Stimulated activated naive CD4-positive, alpha-beta T cell treated with Interleukin-2 at 50 U/mL for 16 hours (primary cell): ENCODE results near the gene ODAD2.
"Not testable (repeated sequence)": the region's sequence is repeated elsewhere in the genome, so short reads cannot be mapped to it uniquely, and the experiment has no call there.

ENCODE experiments used
- DNase-seq: peaks from one replicate; lab custom pipeline; 2025; lab: John Stamatoyannopoulos, UW

Gene ODAD2, protein sequence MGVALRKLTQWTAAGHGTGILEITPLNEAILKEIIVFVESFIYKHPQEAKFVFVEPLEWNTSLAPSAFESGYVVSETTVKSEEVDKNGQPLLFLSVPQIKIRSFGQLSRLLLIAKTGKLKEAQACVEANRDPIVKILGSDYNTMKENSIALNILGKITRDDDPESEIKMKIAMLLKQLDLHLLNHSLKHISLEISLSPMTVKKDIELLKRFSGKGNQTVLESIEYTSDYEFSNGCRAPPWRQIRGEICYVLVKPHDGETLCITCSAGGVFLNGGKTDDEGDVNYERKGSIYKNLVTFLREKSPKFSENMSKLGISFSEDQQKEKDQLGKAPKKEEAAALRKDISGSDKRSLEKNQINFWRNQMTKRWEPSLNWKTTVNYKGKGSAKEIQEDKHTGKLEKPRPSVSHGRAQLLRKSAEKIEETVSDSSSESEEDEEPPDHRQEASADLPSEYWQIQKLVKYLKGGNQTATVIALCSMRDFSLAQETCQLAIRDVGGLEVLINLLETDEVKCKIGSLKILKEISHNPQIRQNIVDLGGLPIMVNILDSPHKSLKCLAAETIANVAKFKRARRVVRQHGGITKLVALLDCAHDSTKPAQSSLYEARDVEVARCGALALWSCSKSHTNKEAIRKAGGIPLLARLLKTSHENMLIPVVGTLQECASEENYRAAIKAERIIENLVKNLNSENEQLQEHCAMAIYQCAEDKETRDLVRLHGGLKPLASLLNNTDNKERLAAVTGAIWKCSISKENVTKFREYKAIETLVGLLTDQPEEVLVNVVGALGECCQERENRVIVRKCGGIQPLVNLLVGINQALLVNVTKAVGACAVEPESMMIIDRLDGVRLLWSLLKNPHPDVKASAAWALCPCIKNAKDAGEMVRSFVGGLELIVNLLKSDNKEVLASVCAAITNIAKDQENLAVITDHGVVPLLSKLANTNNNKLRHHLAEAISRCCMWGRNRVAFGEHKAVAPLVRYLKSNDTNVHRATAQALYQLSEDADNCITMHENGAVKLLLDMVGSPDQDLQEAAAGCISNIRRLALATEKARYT

DNA sequence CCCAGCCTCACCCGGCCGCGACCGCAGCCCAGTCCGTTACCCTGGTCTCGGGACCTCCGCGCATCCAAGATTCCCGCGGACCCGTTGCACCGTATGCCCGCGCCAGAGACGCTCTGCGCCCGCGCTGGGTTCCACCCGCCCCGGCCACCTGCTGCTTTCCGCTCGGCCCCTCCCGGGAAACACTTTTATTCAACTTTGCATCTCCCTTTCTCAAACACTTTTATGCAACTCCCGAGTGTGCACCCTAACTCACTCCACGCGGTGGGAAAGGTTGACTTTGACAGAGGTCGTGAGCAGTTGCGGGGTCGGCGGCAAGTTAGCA lies at the start of gene ODAD2:
ODAD2 (minus strand) TSS at position 126 of the 322 bp plus-strand sequence. CDS start 3,937 bp downstream, outside the sequence.
- no peak for DNase-seq

DNA sequence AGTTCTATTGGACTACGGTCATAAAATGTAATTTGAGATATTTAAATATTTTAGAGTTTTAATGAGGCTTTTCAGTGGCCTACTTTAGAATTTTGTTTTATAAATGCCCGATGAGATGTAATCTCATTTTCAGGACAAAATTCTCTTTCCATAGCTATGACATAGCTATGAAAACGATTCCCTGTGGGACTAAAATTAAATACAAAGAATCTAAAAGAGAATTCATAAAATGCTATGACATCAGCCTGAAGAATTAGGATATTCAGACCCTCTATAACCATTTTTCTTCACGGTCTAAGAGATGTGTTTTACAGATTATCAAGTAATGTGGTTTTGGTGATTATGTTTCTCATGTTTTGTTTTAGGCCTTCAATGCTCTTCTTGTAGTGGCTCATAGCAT lies 48.2 kb upstream of the ODAD2 start:
- no peak for DNase-seq

DNA sequence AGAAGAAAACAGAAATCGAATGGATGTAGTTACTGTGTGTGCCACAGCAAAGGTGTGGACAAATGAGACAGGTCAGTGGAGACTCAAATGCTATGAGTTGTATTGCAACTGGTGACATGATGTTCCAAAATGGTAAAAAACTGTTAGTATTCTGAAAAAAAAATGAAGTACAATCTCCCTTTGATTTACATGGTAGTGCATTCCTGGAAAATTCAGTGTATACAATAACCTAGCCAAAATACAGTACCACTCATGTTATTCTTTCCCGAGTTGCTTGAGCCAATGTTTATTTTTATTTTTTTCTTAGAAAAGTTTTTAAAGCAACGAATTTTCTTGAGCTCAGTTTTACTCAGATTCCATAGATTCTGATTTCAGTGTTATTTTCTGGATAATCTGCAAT lies 47.7 kb upstream of the ODAD2 start:
- DNase-seq, result no peak

DNA sequence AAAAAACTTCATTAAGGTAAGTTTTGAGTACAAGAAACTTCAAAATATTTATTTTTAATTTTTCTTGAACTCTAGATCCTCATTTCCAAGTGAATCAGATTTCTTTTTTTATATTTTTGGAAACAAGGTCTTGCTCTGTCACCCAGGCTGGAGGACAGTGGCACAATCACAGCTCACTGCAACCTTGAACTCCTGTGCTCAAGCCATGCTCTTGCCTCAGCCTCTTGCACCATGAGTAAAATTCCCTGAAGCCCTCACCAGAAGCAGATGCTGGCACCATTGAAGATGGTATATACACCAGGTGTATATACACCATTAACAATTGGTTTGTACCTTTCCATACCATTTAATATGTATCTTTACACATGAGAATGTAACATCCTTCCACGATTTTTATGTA lies 45.1 kb upstream of the ODAD2 start:
- DNase-seq, result no peak

DNA sequence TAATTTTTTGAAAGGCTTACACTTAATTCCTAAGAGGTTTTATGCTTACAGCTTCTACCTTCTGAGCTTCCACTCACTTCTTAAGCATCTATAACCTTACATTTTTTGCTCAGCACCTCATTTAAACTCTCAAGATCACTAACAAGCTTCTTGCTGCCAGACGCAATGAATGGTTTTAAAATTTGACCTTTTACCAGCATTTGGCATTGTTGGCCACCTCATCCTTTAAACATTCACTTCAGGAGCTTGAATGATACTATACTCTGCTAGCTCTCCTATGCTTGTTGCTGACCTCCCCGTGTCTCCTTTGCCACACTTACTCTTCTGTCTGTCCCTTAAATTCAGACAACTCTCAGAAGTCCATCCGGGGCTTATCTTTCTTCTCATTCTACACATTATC lies 37.7 kb upstream of the ODAD2 start:
- no peak for DNase-seq

DNA sequence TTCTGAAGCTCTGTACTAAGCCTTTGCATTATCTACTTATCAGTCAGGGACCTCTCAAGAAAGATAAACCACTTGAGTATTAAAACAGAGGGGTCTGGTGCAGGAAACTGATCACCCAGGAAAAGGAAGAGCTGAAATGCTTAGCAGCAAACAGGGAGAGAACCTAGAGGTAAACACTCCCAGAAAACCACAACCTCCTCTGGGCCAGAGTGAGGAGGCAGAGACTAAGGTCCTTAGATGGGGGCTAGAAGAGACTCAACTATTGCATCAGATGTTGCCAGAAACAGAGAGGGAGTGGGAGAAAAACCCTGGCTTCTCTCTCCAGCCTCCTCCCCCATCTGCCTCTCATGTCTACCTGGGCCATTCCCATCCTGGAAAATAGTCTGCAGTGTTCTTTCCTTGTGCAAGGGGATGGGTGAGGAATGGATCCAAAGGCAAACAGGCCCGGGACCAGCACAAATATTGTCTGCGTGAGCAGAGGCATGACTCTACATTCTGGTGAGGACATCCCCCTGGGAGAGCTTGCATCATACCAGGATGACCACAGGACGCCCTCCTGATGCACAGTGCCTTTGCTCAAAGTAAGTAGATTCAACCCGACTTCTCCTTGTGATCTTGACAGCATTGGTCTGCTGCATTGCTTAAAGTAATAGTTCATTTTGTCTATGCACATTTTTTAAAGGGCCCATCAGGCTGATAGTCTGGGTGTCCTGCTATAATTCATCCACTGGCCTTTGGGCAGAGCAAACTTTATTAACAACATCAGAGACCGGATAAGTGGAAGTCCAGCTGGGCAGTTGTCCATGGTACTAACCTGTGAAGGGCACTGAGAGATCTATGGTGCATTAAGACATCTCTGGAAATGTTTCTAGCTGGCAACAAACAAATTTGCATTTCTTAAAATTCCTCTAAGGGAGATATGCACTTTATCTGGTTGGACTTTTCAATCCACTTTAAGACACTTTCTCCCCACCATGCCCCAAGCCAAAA lies 22.4 kb upstream of the ODAD2 start:
- no peak for DNase-seq

DNA sequence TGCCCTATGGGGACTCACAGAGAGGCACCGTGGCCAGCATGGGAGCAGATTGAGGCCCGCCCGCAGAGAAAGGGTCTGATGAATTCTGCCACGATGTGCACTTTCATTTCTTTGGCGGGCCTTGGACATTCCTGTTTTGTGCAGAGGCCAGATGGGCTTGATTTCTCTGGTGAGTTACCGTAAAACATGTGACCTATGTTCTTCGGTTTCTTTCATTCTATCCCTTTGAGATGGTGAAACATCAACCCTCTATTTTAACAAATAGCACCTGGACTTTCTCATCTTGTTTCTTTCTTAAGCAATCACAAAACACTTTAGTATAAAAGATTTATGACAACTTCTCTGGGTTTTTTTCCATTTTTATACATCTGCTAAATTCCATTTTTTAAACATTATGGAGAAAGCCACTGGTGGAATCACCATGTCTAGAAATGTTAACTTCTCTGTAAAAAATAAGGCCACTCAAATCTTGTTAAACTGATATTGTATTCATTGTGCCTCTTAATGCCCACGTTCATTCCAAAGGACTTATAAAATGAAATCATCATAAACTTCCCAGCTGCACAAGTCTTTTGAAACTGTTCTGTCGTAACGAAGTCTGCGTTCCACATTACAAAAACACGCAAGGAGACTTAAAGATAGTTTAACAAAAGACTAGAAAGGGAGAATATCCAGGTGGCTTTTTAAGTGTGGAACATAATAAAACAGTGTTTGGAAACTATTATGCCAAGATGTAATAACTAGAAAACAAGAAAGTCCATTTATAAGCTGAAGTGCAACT lies 21.4 kb upstream of the ODAD2 start:
- no peak for DNase-seq

DNA sequence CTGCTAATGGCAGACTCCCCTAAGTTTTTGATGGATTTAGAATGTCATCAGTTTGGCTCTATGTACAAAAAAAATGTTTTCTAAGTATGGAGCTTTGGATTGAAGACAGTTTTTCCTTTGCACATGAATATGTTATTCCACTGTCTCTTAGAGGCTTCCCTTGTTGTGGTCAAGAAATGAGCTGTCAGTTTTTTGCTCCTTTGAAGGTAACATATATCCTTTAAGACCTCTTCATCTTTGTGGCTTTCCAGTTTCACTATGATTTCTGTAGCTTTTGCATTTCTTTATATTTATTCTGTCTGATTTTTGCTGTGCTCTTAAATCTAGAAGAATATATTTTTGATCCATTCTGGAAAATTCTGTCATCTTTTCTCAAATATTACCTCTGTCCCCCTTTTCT lies 15.8 kb upstream of the ODAD2 start:
- DNase-seq, result no peak

DNA sequence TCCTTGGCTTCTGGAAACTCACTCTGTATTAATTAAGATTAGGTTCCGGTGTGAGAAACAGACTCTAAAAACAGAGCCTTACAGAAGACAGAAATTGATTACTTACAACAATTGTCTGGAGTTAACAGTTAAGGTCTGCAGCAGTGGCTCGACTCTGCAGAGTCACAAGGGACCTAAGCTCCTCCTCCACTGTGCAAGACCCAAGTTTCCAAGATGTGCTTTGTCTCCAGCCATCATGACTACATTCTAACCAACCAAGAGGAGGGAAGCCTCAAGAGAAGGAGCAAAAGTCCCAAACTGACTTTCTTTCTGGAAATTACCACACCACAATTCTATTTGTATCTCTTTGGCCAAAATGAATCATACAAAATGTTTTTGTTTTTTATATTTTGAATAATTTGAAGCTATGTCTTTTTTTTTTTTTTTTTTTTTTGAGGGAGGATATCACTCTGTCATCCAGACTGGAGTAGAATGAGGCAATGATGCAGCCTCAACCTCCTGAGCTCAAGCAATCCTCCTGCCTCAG lies 14.2 kb upstream of the ODAD2 start:
- no peak for DNase-seq

DNA sequence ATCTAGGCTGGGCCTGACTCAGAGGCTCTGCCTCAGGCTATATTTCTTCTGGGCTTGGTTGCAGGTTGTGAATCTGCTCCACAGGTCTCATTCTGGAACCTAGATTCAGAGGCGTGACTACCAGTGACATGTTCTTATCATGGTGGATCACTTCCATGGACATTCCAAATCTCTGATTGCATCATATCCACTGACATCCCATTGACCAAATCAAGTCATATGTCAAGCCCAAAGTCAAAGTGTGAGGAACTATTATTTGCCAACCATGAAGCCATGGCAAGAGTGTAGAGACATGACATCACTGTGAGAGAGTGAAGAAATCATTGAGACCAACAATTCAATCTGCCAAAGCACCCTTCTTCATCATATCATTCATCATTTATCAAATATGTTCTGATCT lies 11.9 kb upstream of the ODAD2 start:
- DNase-seq, result no peak

DNA sequence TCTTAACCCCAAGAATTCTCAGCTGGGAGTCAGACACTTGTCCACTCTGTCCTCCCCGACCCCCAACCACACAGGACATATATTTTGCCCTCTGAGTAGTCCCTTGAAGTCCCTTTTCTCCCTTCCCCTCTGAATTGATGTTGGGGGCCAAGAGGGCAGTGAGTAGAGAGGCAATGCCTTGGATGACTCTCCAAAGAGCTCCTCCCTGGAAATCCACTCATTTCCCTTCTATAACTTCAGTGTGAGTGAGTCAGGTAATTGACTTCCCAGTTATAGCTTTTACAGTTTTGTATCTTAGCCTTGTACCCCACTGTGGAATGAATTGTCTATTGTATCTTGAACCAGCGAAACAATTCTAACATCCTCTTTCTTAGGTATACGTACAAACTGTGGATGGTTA lies 9.2 kb upstream of the ODAD2 start:
- no peak for DNase-seq

DNA sequence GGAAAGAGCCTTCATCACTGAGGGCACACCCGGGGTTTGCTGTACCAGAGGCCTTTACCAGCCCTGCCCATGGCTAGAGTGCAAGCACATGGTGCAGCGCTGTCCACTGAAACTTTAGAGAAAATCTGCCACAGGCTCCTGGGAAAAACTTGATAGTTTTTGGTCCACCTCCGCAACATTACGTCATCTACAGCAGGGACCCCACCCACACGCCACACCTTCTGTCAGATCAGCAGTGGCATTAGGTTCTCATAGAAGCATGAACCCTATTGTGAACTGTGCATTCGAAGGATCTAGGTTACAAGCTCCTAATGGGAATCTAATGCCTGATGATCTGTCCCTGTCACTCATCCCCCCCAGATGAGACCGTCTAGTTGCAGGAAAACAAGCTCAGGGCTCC lies 2.5 kb upstream of the ODAD2 start:
- DNase-seq, result no peak

DNA sequence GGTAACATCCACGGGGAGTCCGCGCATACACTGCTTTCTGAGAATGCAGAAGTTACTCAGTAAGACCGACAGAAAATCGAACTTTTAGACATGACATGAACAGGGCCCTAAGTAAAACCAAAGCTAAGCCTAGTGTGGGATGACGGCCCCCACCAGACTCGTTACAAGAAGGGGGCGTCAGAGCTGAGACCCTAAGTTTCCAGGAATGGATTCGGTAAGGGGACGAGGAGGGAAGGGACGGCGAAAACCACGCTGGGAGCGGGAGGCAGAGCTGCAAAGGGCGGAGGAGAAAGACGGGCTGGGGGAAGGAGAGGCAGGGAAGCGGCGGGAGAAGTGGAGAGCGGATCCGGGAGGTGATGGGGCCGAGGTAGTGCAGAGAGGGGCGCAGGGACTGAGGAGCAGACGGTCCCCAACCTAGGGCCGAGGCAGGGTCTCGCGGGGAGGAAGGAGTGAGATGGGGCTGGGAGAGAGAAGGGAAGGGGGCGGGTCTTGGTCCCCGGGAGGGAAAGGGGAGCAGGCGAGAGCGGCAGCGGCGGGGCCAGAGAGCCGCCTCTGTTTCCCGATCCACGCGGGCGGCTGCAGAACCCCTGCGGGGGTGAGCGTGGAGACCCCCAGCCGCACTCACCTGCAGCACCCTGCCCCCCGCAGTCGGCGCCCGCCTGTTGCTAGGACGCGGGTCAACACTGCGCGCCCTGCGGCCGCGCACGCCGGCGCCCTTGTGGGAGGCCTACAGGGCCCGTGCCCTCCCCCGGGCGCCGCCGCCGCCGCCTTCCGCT lies 513 bp downstream of the ODAD2 start:
- DNase-seq, result no peak

DNA sequence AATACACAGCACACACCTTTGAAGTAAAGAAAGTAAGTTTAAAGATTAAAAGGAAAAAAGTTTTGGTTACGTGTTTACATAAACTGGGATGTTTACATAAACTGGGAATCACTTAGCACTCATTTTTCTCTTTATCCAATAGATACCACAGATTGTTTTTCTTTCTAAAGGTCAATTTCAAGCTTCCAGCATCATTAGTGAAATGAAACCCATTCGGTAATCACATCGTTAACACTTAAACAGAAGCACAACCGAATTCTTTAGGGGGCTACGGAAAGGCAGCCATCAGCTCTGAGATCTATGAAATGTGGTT lies 1.1 kb downstream of the ODAD2 start:
- DNase-seq, result no peak

DNA sequence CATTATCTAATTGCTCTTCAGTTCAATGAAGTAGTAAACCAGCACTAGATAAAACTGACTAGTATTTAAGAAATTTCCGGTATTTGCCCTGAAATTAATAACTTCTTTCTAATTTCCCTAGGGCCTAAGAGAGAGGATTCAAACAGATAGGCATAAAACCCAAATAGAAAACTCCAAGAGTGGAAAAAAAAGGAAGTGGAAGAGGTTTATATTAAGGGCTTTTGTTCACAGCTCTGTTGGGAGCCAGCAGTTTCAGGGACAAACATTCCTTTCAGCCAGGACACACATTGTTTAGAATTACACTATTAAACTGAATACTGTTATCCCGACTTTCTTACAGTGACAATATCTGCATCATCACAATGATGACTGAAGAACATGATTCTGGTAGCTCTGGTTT lies 3.6 kb downstream of the ODAD2 start:
- DNase-seq, result no peak

DNA sequence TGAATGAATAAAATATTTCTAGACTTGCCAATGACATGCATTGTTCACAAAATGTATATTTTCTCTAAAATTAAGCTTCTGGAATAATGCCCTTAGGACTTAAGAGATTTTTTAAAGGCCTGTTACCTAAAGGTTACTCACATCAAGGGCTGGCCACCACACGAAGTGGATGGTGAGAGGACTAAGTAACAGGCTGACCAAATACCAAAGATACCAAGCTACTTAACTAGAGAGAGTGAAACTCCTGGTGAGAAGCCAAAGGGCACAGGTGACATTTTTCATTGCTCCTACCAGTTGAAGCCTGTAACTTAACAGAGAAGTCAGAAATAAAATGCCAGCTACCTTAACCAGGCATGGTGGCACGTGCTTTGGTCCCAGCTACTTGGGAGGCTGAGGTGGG lies 9.5 kb downstream of the ODAD2 start:
- not testable (repeated sequence) for DNase-seq

DNA sequence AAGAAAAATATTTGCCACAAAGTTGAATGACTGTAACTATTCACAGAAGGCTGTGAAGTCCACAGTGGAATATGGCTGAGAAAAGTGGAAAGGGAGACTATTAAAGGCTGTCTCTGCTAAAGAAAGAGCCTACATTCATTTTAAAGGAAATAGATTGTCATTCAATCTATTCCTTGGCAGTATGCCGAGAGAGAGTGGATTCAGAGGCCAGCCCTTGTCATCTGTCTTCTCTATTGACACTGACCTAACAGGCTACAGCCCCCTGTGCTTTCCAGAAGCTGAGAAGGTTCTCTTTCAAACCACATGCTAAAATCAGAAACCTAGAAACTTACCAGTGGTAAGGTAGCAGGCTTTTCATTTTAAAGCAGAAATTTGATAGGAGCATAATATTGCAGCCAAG lies 12.1 kb downstream of the ODAD2 start:
- DNase-seq, result no peak

DNA sequence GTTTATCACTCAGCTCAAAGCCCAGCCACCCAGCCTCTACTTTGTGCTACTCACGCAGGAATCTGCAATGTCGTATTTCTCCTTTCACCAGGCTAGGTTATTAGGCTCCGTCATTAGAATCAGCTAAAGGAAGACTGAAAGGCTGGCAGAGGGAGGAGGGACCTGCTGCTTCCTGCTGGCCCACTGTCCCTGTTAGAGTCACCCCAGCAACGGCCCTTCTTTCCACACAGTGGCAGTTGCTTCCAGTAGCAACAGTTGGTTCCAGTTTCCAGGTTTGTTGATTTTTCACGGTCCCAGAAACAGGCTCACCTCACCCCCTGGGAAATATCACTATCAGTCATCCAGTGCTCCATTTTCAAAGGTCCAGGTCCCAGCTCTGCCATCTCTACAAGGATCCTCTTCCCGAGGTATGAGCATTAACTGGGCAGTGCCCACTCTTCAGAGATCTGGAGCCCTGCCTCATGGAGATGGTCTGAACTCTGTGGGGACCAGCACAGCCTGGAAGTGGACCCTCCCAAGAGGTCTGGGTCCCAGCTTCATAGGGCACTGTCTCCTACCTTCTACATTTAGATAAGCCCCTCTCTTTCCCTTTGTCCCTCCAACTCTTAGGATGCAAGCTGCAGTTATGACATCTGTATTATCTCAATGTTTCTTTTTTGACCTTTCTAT lies 15.9 kb downstream of the ODAD2 start:
- no peak for DNase-seq

DNA sequence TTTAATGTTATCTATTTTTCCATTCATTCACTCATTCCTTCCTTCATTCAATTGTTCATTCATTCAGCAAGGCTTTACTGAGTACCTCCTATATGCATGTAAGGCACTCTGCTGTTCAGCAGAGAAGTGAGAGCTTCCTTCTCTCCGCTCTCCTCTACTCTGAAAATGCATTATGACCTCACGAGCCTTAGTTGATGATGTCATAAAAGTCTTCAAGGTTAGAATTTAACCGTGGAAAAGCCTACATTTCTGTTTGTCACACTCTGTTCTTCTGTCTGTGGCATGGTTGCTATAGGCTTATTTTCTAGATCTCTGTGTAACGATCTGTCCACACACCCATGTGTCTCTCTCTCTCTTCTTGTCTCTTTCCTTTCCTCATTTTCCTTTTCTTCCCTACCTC lies 17.1 kb downstream of the ODAD2 start:
- DNase-seq, result no peak

DNA sequence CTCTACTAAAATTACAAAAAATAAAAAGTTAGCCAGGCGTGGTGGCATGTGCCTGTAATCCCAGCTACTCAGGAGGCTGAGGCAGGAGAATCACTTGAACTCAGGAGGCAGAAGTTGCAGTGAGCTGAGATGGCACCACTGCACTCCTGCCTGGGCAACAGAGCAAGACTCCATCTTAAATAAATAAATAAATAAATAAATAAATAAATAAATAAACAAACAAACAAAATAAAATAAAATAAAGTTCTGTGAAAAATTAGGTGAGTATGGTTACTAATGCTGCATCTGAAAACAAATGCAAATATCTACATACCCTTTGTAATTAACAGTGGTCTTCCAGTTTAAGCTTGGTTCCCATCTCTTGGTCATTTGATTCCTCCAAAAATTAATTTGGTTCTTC lies 28.1 kb downstream of the ODAD2 start:
- not testable (repeated sequence) for DNase-seq
